ENCODE results near the gene ZFPL1. TPM values are rescaled to one million over a fixed set of nuclear protein-coding genes. Genes with fewer than 3 reads are reported as not detected.

Gene ZFPL1
- total and polyA plus RNA-seq, 9 of the 15 experiments (the other 6 are each of a cell fraction or from before 2014, with no cell fraction given), result 3.7 to 37.5 (median 22.7) TPM

- TF ChIP-seq E2F5 (CRISPR knock-in tag; IDR thresholded peaks at IDR 0.05) (no peak), GABPB1 (CRISPR knock-in tag; IDR thresholded peaks at IDR 0.05) (no peak), ZNF184 (CRISPR knock-in tag; IDR thresholded peaks at IDR 0.05) (no peak), ZNF696 (CRISPR knock-in tag; conservative IDR thresholded peaks at IDR 0.05) (no peak), TBP (optimal IDR thresholded peaks at IDR 0.05; ENCODE audit: low read depth, low read length) (peak; percentile 92), KDM2B (CRISPR knock-in tag; IDR thresholded peaks at IDR 0.05) (0 out of 2 replicates have a peak, but pooled peaks have one; percentile 67), POLR2AphosphoS2 (IDR thresholded peaks at IDR 0.05; ENCODE audit: low read length) (peak; percentile 95), PRPF4 (IDR thresholded peaks at IDR 0.05; ENCODE audit: insufficient read depth, low read depth, low read length, poor library complexity, severe bottlenecking) (no peak), RBM17 (IDR thresholded peaks at IDR 0.05; ENCODE audit: borderline replicate concordance, low read depth, low read length) (no peak), CSDE1 (IDR thresholded peaks at IDR 0.05) (no peak), NELFE (IDR thresholded peaks at IDR 0.05; ENCODE audit: insufficient read depth, insufficient read length) (no peak), ZNF134 (CRISPR knock-in tag; conservative IDR thresholded peaks at IDR 0.05) (no peak), DPF2 (IDR thresholded peaks at IDR 0.05) (0 out of 2 replicates have a peak, but pooled peaks have one; percentile 29), SMARCE1 (IDR thresholded peaks at IDR 0.05) (no peak), MCM5 (IDR thresholded peaks at IDR 0.05; ENCODE audit: low read depth) (no peak), FOXA3 (CRISPR knock-in tag; conservative IDR thresholded peaks at IDR 0.05 in 1 of 2, IDR thresholded peaks at IDR 0.05 in 1 of 2) (no peak), NFIC (IDR thresholded peaks at IDR 0.05) (no peak), ZNF239 (CRISPR knock-in tag; IDR thresholded peaks at IDR 0.05) (no peak), SMARCA5 (IDR thresholded peaks at IDR 0.05) (no peak), XRCC5 (IDR thresholded peaks at IDR 0.05; ENCODE audit: low read depth, low read length) (no peak)
- TF ChIP-seq, protein P1, sequence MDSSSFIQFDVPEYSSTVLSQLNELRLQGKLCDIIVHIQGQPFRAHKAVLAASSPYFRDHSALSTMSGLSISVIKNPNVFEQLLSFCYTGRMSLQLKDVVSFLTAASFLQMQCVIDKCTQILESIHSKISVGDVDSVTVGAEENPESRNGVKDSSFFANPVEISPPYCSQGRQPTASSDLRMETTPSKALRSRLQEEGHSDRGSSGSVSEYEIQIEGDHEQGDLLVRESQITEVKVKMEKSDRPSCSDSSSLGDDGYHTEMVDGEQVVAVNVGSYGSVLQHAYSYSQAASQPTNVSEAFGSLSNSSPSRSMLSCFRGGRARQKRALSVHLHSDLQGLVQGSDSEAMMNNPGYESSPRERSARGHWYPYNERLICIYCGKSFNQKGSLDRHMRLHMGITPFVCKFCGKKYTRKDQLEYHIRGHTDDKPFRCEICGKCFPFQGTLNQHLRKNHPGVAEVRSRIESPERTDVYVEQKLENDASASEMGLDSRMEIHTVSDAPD (CRISPR knock-in tag; IDR thresholded peaks at IDR 0.05), result no peak
- TF ChIP-seq, protein P2, sequence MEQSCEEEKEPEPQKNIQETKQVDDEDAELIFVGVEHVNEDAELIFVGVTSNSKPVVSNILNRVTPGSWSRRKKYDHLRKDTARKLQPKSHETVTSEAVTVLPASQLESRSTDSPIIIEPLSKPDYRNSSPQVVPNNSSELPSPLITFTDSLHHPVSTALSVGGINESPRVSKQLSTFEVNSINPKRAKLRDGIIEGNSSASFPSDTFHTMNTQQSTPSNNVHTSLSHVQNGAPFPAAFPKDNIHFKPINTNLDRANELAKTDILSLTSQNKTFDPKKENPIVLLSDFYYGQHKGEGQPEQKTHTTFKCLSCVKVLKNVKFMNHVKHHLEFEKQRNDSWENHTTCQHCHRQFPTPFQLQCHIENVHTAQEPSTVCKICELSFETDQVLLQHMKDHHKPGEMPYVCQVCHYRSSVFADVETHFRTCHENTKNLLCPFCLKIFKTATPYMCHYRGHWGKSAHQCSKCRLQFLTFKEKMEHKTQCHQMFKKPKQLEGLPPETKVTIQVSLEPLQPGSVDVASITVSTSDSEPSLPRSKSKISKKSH (CRISPR knock-in tag; IDR thresholded peaks at IDR 0.05), result peak; percentile 58; the same call in 1 of the 2 replicates
- TF ChIP-seq, protein P3, sequence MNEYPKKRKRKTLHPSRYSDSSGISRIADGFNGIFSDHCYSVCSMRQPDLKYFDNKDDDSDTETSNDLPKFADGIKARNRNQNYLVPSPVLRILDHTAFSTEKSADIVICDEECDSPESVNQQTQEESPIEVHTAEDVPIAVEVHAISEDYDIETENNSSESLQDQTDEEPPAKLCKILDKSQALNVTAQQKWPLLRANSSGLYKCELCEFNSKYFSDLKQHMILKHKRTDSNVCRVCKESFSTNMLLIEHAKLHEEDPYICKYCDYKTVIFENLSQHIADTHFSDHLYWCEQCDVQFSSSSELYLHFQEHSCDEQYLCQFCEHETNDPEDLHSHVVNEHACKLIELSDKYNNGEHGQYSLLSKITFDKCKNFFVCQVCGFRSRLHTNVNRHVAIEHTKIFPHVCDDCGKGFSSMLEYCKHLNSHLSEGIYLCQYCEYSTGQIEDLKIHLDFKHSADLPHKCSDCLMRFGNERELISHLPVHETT (CRISPR knock-in tag; conservative IDR thresholded peaks at IDR 0.05 in 1 of 2, IDR thresholded peaks at IDR 0.05 in 1 of 2), result no peak
Measured at GRCh38 chr11:65111744-65112545, 27.9 kb downstream of the ZFPL1 start, which contains the start of gene TM7SF2 (continued).

Measured in K562 (cell line).